Measurements from ENCODE around the gene MAN2A1. TPM values are rescaled to one million over a fixed set of nuclear protein-coding genes. Genes with fewer than 3 reads are reported as not detected.

MAN2A1 gene
- polyA plus RNA-seq, 1 donor from 2014 or later = 5.7 TPM

GRCh38 chr5:109701792-109702191 is 12.1 kb downstream of the MAN2A1 start:
- Histone ChIP-seq H3K9ac (ENCODE audit: low read length) (no peak overlapping the region), H3K4me3 (ENCODE audit: low read length) (no peak overlapping the region), H2AFZ (ENCODE audit: low read depth, low read length) (no peak overlapping the region), H3K9me2 (ENCODE audit: insufficient read depth, low read length) (no peaks in the 10 kb centered on the region), H3K9me3 (ENCODE audit: low read length) (no peaks in the 10 kb centered on the region), H3K36me3 (ENCODE audit: insufficient read depth, low read length) (no peaks in the 10 kb centered on the region), H3K27ac (ENCODE audit: low read length) (no peak overlapping the region), H3K4me2 (ENCODE audit: low read length) (no peak overlapping the region), H3K27me3 (ENCODE audit: insufficient read depth, low read depth, low read length) (no peaks in the 10 kb centered on the region), H4K20me1 (ENCODE audit: insufficient read depth) (no peaks in the 10 kb centered on the region), H3K79me2 (replicated peaks; ENCODE audit: insufficient read depth, low read length) (peaks cover 8% of the 10 kb centered on the region), H3F3A (ENCODE audit: insufficient read depth, low read length, poor library complexity, severe bottlenecking) (no peaks in the 10 kb centered on the region)
- TF ChIP-seq RAD21 (conservative IDR thresholded peaks at IDR 0.05) (no peak), EZH2 (IDR thresholded peaks at IDR 0.05; ENCODE audit: borderline replicate concordance, insufficient read depth, low read length, poor library complexity, severe bottlenecking) (no peak), SMC3 (conservative IDR thresholded peaks at IDR 0.05; ENCODE audit: poor library complexity) (no peak), TAF1 (IDR thresholded peaks at IDR 0.05; ENCODE audit: low read depth) (no peak), EP300 (conservative IDR thresholded peaks at IDR 0.05; ENCODE audit: poor library complexity, severe bottlenecking) (no peak), CTCF (IDR thresholded peaks at IDR 0.05; ENCODE audit: poor library complexity, severe bottlenecking) (no peak), MXI1 (conservative IDR thresholded peaks at IDR 0.05; ENCODE audit: poor library complexity, severe bottlenecking) (no peak), REST (IDR thresholded peaks at IDR 0.05; ENCODE audit: borderline replicate concordance) (no peak), POLR2AphosphoS5 (IDR thresholded peaks at IDR 0.05) (no peak)

GRCh38 chr5:109703166-109703565 is 13.4 kb downstream of the MAN2A1 start:
- TF ChIP-seq CTCF (IDR thresholded peaks at IDR 0.05; ENCODE audit: poor library complexity, severe bottlenecking) (no peak), SMC3 (conservative IDR thresholded peaks at IDR 0.05; ENCODE audit: poor library complexity) (no peak), EP300 (conservative IDR thresholded peaks at IDR 0.05; ENCODE audit: poor library complexity, severe bottlenecking) (no peak), EZH2 (IDR thresholded peaks at IDR 0.05; ENCODE audit: borderline replicate concordance, insufficient read depth, low read length, poor library complexity, severe bottlenecking) (no peak), TAF1 (IDR thresholded peaks at IDR 0.05; ENCODE audit: low read depth) (no peak), RAD21 (conservative IDR thresholded peaks at IDR 0.05) (no peak), REST (IDR thresholded peaks at IDR 0.05; ENCODE audit: borderline replicate concordance) (no peak), MXI1 (conservative IDR thresholded peaks at IDR 0.05; ENCODE audit: poor library complexity, severe bottlenecking) (no peak), POLR2AphosphoS5 (IDR thresholded peaks at IDR 0.05) (no peak)
- Histone ChIP-seq H3K4me2 (ENCODE audit: low read length) (no peak overlapping the region), H3K27ac (ENCODE audit: low read length) (no peak overlapping the region), H3K36me3 (ENCODE audit: insufficient read depth, low read length) (no peaks in the 10 kb centered on the region), H2AFZ (ENCODE audit: low read depth, low read length) (no peak overlapping the region), H4K20me1 (ENCODE audit: insufficient read depth) (no peaks in the 10 kb centered on the region), H3K9me3 (ENCODE audit: low read length) (no peaks in the 10 kb centered on the region), H3K79me2 (replicated peaks; ENCODE audit: insufficient read depth, low read length) (peaks cover 13% of the 10 kb centered on the region), H3K27me3 (ENCODE audit: insufficient read depth, low read depth, low read length) (no peaks in the 10 kb centered on the region), H3K9me2 (ENCODE audit: insufficient read depth, low read length) (no peaks in the 10 kb centered on the region), H3K4me3 (ENCODE audit: low read length) (no peak overlapping the region), H3K9ac (ENCODE audit: low read length) (no peak overlapping the region), H3F3A (ENCODE audit: insufficient read depth, low read length, poor library complexity, severe bottlenecking) (no peaks in the 10 kb centered on the region)

Data from neural cell (in vitro differentiated cells).